Measurements from ENCODE around the gene BCAP31. TPM values are rescaled to one million over a fixed set of nuclear protein-coding genes. Genes with fewer than 3 reads are reported as not detected.

Gene BCAP31
- total RNA-seq, 2 donors from 2014 or later = 217 to 295 TPM

DNA sequence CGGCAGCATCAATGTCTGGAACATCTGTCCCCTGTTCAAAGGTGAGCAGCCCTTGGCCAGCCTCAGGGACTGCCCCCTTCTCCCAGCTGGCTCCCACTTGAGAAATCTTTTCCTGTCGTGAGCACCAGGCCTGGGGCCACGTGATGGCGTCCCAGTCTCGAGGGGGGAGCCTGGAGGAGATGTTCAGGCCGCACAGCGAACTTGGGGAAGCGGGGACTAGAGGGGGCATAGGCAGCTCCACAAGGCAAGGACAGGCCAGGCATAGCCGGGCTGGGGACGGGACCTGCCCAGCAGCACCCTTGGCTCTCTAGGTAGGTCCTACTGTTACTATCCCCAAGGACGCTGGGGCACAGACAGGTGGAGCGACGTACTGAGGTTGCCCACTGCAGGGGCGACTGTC is 33.7 kb downstream of the BCAP31 start:
- intact Hi-C loops (cut with DNase I) = no loop called here
- Histone ChIP-seq H3K9ac (ENCODE audit: low read depth in 2 of 2, low read length in 2 of 2) (no peak overlapping the region), H3K27ac (no peak overlapping the region), H3K4me1 (no peaks in the 10 kb centered on the region), H3K9me3 (no peaks in the 10 kb centered on the region), H3K36me3 (no peaks in the 10 kb centered on the region), H3K27me3 (no peaks in the 10 kb centered on the region), H3K4me3 (no peak overlapping the region)
- TF ChIP-seq, protein P1, sequence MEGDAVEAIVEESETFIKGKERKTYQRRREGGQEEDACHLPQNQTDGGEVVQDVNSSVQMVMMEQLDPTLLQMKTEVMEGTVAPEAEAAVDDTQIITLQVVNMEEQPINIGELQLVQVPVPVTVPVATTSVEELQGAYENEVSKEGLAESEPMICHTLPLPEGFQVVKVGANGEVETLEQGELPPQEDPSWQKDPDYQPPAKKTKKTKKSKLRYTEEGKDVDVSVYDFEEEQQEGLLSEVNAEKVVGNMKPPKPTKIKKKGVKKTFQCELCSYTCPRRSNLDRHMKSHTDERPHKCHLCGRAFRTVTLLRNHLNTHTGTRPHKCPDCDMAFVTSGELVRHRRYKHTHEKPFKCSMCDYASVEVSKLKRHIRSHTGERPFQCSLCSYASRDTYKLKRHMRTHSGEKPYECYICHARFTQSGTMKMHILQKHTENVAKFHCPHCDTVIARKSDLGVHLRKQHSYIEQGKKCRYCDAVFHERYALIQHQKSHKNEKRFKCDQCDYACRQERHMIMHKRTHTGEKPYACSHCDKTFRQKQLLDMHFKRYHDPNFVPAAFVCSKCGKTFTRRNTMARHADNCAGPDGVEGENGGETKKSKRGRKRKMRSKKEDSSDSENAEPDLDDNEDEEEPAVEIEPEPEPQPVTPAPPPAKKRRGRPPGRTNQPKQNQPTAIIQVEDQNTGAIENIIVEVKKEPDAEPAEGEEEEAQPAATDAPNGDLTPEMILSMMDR (IDR thresholded peaks at IDR 0.05) = no peak
- no peak for DNase-seq

DNA sequence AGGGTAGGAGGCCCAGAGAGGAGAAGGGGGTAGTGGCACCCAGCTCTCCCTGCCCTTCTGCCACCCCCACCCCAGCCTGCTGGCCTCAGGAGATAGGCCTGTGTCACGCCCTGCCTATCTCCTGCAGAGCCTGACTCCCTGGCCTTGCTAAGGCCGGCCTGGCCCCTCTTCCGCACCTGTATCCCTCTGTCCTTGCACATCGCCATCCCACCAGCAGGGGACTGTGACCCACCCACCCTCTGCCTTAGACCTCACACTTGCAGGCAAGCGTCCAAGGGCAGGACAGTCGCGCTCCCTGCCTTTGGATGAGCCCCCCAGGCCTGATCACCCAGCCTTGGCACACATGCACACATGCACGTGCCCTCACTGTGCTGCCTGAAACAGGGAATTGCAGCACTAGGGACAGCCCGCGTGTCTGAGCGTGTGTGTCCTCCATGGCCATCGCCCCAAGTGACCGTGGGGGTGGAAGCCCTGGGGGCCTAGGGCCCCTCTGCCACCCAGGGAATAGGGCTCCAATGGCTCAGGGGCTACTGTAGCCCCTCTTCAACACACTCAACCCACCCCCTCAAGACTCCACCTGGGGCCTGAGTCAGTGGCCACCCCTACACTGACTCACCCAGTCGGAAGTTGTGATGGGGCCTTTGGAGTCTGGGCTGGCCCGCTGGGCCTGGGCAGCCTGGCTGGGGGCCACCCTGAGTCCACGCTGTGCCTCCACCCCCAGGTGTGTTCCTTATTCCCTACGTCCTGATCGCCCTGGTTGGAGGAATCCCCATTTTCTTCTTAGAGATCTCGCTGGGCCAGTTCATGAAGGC is 34.3 kb downstream of the BCAP31 start:
- intact Hi-C loops (cut with DNase I) = no loop called here
- no peak overlapping the region for H3K9ac ChIP-seq (ENCODE audit: low read depth in 2 of 2, low read length in 2 of 2)
- no peaks in the 10 kb centered on the region for H3K4me1 ChIP-seq
- no peak overlapping the region for H3K27ac ChIP-seq
- no peaks in the 10 kb centered on the region for H3K27me3 ChIP-seq
- no peak for DNase-seq
- peak overlapping the region; percentile 30 for H3K4me3 ChIP-seq
- TF ChIP-seq, protein P1 (IDR thresholded peaks at IDR 0.05) = no peak
- no peaks in the 10 kb centered on the region for H3K9me3 ChIP-seq
- H3K36me3 ChIP-seq = no peaks in the 10 kb centered on the region

DNA sequence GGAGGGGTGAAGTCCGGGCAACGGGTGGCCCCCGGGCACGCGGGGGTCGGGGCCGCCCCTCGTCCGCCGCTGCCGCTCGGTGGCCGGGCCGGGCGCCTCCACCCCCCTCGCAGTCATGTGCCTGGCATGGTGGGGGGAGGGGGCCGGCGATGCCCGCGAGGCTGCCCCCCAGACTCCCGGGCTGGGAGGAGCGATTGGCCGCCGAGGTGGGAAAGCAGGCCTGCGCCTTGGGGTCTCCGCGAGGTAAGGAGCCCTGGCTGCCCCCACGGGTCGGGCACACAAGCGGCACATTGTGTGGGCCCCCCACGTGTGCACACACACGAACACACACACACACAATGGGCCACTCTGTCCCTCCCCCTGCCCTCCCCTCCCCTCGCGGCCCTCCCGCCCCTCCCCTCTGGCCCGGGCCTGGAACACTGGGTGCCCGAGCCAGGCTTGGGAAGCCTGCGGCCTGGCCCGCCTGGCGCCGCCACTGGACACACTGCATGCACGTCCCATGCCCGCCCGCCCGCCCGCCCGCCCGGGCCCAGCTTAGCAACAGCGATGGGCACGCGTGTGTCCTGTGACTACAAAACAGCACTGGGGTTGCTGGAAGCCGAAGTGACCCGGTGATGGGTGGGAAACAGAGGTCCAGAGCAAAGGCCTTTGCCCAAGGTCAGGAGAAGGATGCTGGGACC is 35.1 kb downstream of the BCAP31 start:
- H3K27ac ChIP-seq = no peak overlapping the region
- H3K4me1 ChIP-seq = no peaks in the 10 kb centered on the region
- no peaks in the 10 kb centered on the region for H3K9me3 ChIP-seq
- intact Hi-C loops (cut with DNase I) = no loop called here
- no peak for DNase-seq
- H3K36me3 ChIP-seq = no peaks in the 10 kb centered on the region
- H3K27me3 ChIP-seq = no peaks in the 10 kb centered on the region
- H3K4me3 ChIP-seq = peak overlapping the region; percentile 30
- TF ChIP-seq, protein P1 (IDR thresholded peaks at IDR 0.05) = no peak
- no peak overlapping the region for H3K9ac ChIP-seq (ENCODE audit: low read depth in 2 of 2, low read length in 2 of 2)

DNA sequence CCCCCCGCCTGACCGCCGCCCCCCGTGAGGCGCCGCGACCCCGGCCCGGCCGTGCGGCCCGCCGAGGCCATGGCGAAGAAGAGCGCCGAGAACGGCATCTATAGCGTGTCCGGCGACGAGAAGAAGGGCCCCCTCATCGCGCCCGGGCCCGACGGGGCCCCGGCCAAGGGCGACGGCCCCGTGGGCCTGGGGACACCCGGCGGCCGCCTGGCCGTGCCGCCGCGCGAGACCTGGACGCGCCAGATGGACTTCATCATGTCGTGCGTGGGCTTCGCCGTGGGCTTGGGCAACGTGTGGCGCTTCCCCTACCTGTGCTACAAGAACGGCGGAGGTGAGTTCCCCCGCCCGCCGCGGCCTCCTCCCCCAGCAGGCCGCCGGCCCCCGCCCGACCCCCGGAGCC is 35.7 kb downstream of the BCAP31 start:
- intact Hi-C loops (cut with DNase I) = no loop called here
- Histone ChIP-seq H3K36me3 (no peaks in the 10 kb centered on the region), H3K4me1 (no peaks in the 10 kb centered on the region), H3K4me3 (peak overlapping the region; percentile 30), H3K9me3 (no peaks in the 10 kb centered on the region), H3K27ac (no peak overlapping the region), H3K9ac (ENCODE audit: low read depth in 2 of 2, low read length in 2 of 2) (peak overlapping the region in 1 of 2 donors; percentile 35), H3K27me3 (no peaks in the 10 kb centered on the region)
- TF ChIP-seq, protein P1 (IDR thresholded peaks at IDR 0.05) = no peak
- DNase-seq = no peak

DNA sequence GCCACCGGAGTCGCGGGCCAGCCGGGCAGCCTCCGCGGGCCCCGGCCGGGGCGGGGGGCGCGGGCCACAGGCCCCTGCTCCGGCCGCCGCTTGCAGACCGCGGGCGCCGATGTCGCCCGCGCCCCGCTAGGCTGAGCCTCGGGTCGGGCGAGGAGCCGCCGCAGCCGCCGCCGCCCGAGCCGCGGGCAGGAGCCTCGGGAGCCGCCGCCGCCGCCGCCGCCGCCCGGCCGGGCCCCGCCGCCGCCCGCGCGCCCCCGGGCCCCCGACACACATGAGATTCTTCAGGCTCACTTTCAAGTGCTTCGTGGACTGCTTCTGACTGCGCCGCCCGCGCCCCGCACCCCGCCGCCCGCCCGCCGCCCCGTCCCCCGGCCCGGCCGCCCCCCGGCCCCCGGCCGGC is 36.1 kb downstream of the BCAP31 start:
- H3K27ac ChIP-seq = no peak overlapping the region
- no peaks in the 10 kb centered on the region for H3K9me3 ChIP-seq
- intact Hi-C loops (cut with DNase I) = no loop called here
- H3K36me3 ChIP-seq = no peaks in the 10 kb centered on the region
- no peak for DNase-seq
- no peak overlapping the region for H3K9ac ChIP-seq (ENCODE audit: low read depth in 2 of 2, low read length in 2 of 2)
- no peaks in the 10 kb centered on the region for H3K4me1 ChIP-seq
- no peaks in the 10 kb centered on the region for H3K27me3 ChIP-seq
- TF ChIP-seq, protein P1 (IDR thresholded peaks at IDR 0.05) = no peak
- H3K4me3 ChIP-seq = no peak overlapping the region

Data from colonic mucosa (tissue), 4 donors.